ENCODE data around the gene PLD1. TPM values are rescaled to one million over a fixed set of nuclear protein-coding genes. Genes with fewer than 3 reads are reported as not detected.

Gene PLD1
- total and polyA plus RNA-seq, 10 donors = 3.0 to 75.2 (median 54.0) TPM

GRCh38 chr3:171772427-171773056, 37.7 kb downstream of the PLD1 start:
- intact Hi-C loops (cut with DNase I; ENCODE audit: low total_unique reads) = loop anchor here (10.0 kb wide), 1 partner anchor 128 kb away; no protein-coding TSS in a partner anchor
- no peak for DNase-seq
- H3K4me1 ChIP-seq = peaks cover 2 to 56% (median 25%) of the 10 kb centered on the region in 6 donors
- H3K9me3 ChIP-seq = no peaks in the 10 kb centered on the region
- TF ChIP-seq POLR2AphosphoS5 (IDR thresholded peaks at IDR 0.05) (no peak), CTCF (IDR thresholded peaks at IDR 0.05 in 8 of 11, conservative IDR thresholded peaks at IDR 0.05 in 3 of 11) (peak; percentile 13 to 76 (median 59)), POLR2A (IDR thresholded peaks at IDR 0.05) (no peak)
- no peaks in the 10 kb centered on the region for H3K36me3 ChIP-seq
- no peaks in the 10 kb centered on the region for H3K27me3 ChIP-seq (replicated peaks in 1 of 7)
- peak overlapping the region in 3 of 8 donors; percentile 76 to 83 (median 78) for H3K27ac ChIP-seq
- 1 to 7% (median 3%) methylated on average over 4 of the region's 4 CpGs for WGBS, 5 donors
- H3K4me3 ChIP-seq = no peak overlapping the region

GRCh38 chr3:171770689-171771620, 39.3 kb downstream of the PLD1 start:
- WGBS, 5 donors = 49 to 63% (median 59%) methylated on average over 10 of the region's 10 CpGs
- intact Hi-C loops (cut with DNase I; ENCODE audit: low total_unique reads) = loop anchor here (10.0 kb wide), 1 partner anchor 126 kb away; no protein-coding TSS in a partner anchor
- H3K36me3 ChIP-seq = no peaks in the 10 kb centered on the region
- H3K27ac ChIP-seq = peak overlapping the region; percentile 32 to 83 (median 77)
- H3K4me3 ChIP-seq = peak overlapping the region; percentile 23 to 64 (median 38)
- no peaks in the 10 kb centered on the region for H3K9me3 ChIP-seq
- H3K27me3 ChIP-seq (replicated peaks in 1 of 7) = no peaks in the 10 kb centered on the region
- peak in 1 of 3 donors; percentile 71 for TF ChIP-seq POLR2A (IDR thresholded peaks at IDR 0.05)
- no peak for TF ChIP-seq CTCF (IDR thresholded peaks at IDR 0.05 in 8 of 11, conservative IDR thresholded peaks at IDR 0.05 in 3 of 11)
- TF ChIP-seq POLR2AphosphoS5 (IDR thresholded peaks at IDR 0.05) = peak in 1 of 3 donors; percentile 85
- no peak for DNase-seq
- H3K4me1 ChIP-seq = peaks cover 2 to 47% (median 21%) of the 10 kb centered on the region in 6 donors

- Histone ChIP-seq H3K4me3 (peak overlapping the region in 5 of 8 donors; percentile 37 to 64 (median 39)), H3K4me1 (peaks cover 2 to 52% (median 21%) of the 10 kb centered on the region in 6 donors), H3K9me3 (no peaks in the 10 kb centered on the region), H3K27ac (peak overlapping the region in 5 of 8 donors; percentile 43 to 83 (median 78)), H3K27me3 (replicated peaks in 1 of 7) (no peaks in the 10 kb centered on the region), H3K36me3 (no peaks in the 10 kb centered on the region)
- intact Hi-C loops (cut with DNase I; ENCODE audit: low total_unique reads) = no loop called here
- 51 to 94% (median 79%) methylated on average over 3 of the region's 3 CpGs for WGBS, 5 donors
- no peak for TF ChIP-seq POLR2A (IDR thresholded peaks at IDR 0.05)
- TF ChIP-seq POLR2AphosphoS5 (IDR thresholded peaks at IDR 0.05) = no peak
- TF ChIP-seq CTCF (IDR thresholded peaks at IDR 0.05 in 8 of 11, conservative IDR thresholded peaks at IDR 0.05 in 3 of 11) = no peak
- no peak for DNase-seq
Measured at GRCh38 chr3:171769461-171769860, 40.8 kb downstream of the PLD1 start.
